ENCODE measurements around the gene MATN3.

MATN3 gene

GRCh38 chr2:20012032-20012281 is 511 bp downstream of the MATN3 start:
- H3K4me3 ChIP-seq (ENCODE audit: low read length): no peak overlapping the region
- DNase-seq (ENCODE audit: low read depth, low spot score): no peak

DNA sequence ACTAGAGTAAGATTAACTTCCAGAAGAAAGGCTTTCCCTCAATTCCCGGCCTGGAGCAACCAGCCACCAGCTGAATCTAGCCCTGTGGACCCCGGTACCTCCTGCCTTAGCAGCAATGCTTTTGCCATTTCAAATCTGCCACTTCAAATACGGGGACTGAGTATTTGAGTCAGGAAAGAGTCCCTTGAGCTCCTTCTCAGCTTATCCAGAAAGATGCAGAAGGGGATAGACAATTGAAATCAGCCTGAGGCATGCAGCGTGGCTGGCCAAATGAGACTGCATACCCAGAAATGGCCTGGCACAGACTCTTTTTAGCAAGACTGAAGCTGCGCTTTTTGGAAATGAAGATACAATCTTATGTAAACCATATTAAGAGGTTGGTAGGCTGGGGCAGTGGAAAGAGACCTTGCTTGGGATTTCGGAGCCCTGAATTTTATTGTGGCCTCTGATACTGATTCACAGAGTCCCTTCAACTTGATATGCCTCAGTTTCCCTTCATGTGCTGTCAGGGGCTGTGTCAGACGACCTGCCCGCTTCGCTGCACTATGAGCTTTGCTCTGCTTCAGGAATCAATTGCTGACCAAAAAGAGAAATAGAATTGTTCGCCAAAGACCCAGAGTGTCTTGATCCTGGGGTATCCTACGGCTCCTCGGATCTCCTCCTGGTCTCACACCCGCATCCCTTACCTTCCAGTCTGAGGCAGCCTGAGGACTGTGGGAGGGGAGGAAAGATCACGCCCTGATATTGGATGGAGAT is 1.0 kb downstream of the MATN3 start:
- no peak for DNase-seq (ENCODE audit: low read depth, low spot score)
- H3K4me3 ChIP-seq (ENCODE audit: low read length): no peak overlapping the region

DNA sequence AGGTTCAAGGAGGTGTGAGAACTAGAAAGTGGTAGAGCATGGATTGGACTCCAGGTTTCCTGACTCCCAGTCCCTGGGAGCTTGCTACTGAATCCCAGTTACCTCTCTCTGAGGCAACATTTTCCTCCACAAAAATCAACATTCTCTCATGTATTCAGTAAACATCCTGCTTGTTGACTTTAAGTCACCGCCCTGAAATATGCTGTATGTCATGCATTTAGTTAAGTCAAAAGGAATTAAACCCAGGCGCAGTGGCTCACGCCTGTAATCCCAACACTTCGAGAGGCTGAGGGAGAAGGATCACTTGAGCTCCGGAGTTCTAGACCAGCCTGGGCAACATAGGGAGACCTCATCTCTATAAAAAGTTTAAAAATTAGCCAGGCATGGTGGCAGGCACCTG is 3.8 kb downstream of the MATN3 start:
- no peak overlapping the region for H3K4me3 ChIP-seq (ENCODE audit: low read length)
- DNase-seq (ENCODE audit: low read depth, low spot score): no peak

DNA sequence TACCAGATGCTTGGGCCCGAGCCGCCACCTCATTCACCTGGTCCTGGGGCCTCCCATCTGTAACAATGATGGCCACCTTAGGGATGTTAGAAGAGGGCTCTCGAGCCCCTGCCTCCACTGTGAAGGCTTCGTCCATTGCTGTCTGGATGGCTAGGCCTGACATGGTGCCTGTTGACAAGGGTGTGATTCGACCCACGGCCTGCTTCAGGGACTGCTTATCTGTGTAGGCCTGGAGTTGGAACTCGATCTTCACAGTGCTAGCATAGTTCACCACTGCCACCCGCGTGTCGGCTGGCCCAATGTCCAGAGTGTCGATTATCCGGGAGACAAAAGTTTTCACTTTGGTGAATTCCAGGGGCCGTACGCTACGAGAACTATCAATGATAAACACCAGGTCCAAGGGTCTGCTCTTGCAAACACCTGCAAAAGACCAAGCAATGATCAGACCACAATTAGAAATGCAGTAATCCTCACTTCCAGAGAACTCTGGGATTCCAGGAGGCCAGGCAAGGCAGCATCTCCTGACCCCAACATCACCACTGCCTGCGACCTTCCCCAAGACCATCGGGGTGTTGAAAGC is 6.5 kb downstream of the MATN3 start:
- DNase-seq (ENCODE audit: low read depth, low spot score): no peak

DNA sequence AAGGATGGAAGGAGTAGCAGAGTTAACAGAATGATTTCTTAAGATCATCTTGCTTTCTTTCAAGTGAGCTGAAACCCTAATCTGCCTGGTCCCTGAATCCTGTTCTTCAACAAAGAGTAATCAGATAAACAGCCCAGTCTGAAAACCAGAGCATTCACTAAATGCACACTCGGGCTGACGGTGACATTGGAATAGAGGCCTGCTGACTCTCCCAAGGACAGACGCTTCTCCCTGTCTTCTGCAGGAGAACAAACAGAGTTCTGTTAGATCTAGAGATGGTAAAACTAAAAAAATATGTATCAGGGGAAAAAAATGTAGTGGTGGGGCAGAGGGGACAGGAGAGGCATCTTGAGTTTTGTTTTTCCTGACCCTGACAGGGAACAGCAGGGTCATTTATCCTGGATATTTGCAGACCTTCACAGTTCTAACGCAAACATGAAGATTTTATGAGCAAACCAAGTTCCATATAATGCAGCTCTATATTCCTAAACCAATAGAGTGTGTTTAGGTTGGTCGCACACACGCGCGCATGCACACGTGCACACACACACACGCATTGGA is 7.3 kb downstream of the MATN3 start:
- DNase-seq (ENCODE audit: low read depth, low spot score): no peak
- no peak overlapping the region for H3K4me3 ChIP-seq (ENCODE audit: low read length)

More for the DNA sequence above, 6.5 kb downstream of the MATN3 start:
- no peak overlapping the region for H3K4me3 ChIP-seq (ENCODE audit: low read length)

DNA sequence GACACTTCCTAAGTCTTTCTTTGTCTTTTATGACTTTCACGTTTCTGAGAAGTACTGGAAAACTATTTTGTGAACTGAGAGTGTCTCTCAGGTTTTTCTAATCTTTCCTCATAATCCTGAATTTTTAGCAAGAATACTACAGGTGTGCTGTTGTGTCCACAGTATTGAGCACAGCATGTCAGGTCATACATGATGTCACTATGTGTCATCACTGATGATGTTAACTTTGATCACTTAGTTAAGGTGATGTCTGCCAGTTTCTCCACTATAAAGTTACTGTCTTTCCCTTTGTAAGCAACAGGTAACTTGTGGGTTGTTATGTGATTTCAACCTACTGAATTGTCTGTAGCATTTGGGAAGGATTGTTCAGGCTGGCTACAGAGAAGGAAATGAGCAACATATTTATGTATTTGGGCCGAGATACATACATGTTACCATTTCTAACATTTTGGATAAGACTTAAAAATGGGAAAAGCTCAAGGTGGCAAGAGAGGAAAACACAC is 11.1 kb downstream of the MATN3 start:
- no peak for DNase-seq (ENCODE audit: low read depth, low spot score)
- H3K4me3 ChIP-seq (ENCODE audit: low read length): no peak overlapping the region

DNA sequence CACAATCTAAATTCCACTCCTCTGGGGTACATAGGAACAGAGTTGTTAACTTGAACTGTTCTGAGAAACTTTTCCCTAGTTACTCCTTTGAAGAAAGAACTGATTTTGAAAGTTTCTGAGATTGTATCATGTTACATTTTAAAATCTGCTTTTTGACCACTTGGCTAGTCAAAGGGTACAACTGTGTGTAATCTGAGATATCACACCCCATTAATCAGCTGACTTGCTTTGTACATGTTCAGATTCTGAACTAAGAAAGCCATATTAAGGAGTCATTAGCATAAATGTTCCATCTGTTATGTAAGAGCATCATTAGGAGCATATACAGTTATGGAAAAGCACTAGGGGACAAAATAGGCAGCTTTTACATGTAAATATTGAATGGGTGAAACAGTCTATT is 18.7 kb downstream of the MATN3 start:
- DNase-seq (ENCODE audit: low read depth, low spot score): no peak
- no peak overlapping the region for H3K4me3 ChIP-seq (ENCODE audit: low read length)

DNA sequence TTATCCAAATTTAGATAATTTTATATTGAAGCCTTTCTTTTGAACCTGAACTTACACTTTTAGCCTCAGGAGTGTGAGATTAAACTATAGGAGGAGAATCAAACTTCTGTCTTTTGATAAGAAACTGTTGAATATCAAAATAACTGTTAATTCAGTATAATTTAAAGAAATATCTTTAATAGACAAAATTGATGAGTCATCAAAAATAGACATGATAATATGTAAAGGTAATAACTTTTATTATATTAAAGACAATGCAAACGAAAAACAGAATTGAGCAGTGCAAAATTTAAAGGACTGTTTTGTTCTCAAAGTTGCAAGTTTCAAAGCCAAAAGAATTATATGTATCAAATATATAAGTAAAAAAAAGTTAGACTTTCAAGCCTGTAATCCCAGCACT is 20.6 kb downstream of the MATN3 start:
- DNase-seq (ENCODE audit: low read depth, low spot score): no peak
- H3K4me3 ChIP-seq (ENCODE audit: low read length): no peak overlapping the region

DNA sequence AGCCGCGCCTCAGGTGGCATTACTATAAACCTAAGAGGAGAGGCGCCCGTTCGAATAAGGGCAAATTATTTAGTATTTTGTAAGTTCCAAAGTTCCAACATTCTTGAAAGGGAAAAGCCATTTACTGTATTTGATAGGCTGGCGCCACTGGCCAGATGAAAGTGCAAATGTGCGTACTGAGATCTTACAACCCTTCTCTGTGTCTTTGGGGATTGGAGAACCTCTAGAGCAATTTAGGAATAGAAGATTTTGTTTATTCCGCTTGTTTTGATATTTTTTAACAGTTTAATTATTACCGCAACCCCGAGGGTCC is 22.1 kb downstream of the MATN3 start:
- peak overlapping the region; percentile 75 for H3K4me3 ChIP-seq (ENCODE audit: low read length)
- DNase-seq (ENCODE audit: low read depth, low spot score): no peak

DNA sequence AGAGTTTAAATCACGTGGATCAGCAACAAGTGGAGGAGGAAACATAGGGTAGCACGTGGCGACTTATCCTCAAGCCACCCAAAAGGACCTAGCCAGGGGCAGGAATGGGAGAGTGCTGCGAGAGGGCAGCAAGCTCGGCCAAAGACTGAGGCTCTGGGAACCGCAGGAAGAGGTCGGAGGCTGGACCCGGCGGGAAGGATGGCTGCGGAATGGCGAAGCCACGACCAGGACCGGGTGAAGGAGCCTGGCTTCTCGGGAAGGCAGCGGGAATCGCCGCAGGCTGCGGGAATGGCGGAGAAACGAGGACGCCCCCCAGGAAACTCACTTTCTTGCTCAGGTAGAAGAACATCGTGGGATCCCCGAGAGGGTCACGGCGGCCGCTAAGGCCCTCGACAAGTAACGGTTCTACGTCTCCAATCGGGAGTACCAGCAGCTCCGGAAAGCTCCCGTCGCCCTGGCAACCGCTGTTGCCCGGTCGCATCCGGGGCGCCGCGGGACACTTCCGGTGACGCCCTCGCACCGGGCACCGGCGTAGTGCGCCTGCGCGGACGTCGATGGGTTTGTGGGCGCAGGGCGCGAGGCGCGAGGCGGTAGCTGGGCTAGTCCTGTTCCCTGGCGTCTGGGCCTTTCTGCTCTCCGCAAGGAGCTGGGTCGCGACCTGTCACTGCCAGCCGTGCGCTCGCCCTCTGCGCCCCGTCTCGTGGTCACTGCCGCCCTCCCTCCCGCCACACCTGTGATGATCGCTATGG is 22.6 kb downstream of the MATN3 start, which contains the start of gene WDR35:
Gene WDR35, minus strand, starts transcription at position 439 of the 749 bp plus-strand sequence. Its CDS starts 90 bp downstream, at position 349.
- H3K4me3 ChIP-seq (ENCODE audit: low read length): peak within 1 kb of the TSS; percentile 75
- DNase-seq (ENCODE audit: low read depth, low spot score): peak; percentile 39

DNA sequence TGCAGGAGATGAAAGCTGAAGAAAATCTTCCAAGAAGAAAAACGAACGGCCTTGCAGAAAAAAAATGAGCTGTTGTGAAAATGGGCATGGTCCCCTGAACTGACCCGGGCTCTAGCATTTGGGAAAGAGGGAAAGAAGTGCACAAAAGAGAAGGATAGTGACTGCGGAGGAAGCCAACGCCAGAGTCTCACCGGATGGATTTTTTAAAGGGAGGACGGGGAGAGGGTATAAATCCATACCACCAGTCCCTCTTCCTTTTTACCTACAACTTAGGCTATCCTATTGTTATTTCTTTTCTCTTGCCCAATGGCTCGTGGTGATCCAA is 23.2 kb downstream of the MATN3 start:
- peak overlapping the region; percentile 75 for H3K4me3 ChIP-seq (ENCODE audit: low read length)
- no peak for DNase-seq (ENCODE audit: low read depth, low spot score)

DNA sequence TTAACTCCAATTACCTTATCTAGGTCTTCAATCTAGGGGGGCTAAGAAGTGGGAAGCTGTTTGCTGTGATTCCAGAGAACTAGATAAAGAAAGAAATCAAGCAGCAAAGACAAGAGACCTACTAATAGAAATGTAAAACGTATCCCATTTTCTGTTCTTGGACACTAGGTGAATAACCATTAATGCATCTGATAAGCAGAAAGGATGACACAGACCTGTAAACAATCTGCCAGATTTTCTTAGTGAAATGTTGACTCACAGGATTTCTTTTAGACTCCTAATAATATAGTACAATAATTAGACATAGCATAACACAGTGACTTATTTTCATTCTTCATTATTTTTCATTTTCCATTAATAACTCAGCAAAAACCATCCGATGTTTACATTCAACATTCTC is 23.9 kb downstream of the MATN3 start:
- no peak overlapping the region for H3K4me3 ChIP-seq (ENCODE audit: low read length)
- no peak for DNase-seq (ENCODE audit: low read depth, low spot score)

- H3K4me3 ChIP-seq (ENCODE audit: low read length): no peak overlapping the region
- no peak for DNase-seq (ENCODE audit: low read depth, low spot score)
Observed at GRCh38 chr2:19987936-19988335, 24.5 kb downstream of the MATN3 start.

DNA sequence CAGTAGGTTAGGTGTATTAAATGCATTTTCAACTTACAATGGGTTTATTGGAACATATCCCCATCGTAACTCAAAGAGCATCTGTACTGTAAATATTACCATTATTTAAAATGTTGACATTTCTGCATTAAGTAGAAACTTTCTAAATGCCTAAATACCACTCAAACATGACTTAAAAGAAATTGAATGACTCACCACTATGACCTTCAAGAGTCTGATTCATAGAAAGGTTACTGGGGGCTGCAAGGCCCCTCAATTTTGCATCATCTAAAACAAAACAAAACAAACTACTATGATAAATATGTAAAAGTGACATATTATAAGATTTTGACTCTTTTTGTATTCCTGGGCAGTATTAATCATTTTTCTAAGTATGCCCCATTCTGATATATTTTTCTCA is 30.2 kb downstream of the MATN3 start:
- DNase-seq (ENCODE audit: low read depth, low spot score): no peak
- no peak overlapping the region for H3K4me3 ChIP-seq (ENCODE audit: low read length)

DNA sequence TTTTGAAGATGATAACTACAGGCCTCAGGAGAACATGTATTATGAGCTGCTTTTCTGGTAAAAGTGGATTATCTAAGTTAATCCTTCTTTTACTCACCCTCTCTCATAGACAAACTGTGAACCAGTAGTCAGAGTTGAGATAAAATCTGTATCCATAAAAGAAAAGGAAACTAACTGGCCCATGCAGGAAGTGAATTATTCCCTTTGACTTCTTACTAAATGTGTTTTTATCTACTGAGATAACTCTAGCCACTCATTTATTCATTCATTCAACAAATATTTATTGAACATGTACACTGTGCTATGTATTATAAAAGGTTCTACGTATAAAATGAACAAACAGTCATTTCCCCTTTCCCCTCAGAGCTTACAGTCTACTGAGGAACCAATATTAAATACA is 32.5 kb downstream of the MATN3 start:
- DNase-seq (ENCODE audit: low read depth, low spot score): no peak
- H3K4me3 ChIP-seq (ENCODE audit: low read length): no peak overlapping the region

DNA sequence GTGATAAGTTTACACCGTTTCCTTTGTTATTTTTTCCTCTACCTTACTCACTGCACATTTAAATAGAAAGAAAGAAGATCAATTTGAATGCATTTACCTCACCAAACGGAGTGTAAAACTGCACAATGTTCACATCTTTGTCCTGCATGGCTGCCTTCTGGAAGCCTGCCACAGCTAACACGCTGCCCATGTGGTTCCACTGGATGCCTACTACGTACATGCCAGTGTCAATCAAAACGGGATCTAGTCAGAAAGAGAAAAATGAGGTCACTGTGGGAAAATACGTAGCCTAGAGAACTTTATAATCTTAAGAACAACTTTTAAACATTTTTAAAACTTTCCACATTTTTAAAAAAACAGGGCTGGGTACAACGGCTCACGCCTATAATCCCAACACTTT is 39.0 kb downstream of the MATN3 start:
- no peak overlapping the region for H3K4me3 ChIP-seq (ENCODE audit: low read length)
- DNase-seq (ENCODE audit: low read depth, low spot score): no peak

GRCh38 chr2:19971691-19972090 is 40.8 kb downstream of the MATN3 start:
- no peak overlapping the region for H3K4me3 ChIP-seq (ENCODE audit: low read length)
- peak; percentile 60 for DNase-seq (ENCODE audit: low read depth, low spot score)

DNA sequence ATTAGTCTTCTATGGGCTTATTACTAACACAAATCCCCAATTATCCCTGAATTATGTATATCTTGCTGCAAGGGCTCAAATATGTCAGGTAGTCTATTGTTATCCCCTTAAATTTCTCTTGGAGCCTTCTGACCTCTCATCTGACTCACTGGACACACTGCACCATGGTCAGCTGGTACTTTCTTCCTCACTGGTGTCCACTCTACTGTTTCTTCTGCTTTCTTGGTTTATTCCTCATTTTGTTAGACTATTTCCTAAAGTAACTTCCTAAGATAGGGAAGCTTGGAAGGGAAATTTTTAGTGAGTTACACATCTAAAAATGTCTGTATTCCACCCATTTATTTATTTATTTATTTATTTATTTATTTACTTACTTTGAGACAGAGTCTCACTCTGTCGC is 49.1 kb downstream of the MATN3 start:
- H3K4me3 ChIP-seq (ENCODE audit: low read length): no peak overlapping the region
- DNase-seq (ENCODE audit: low read depth, low spot score): no peak

DNA sequence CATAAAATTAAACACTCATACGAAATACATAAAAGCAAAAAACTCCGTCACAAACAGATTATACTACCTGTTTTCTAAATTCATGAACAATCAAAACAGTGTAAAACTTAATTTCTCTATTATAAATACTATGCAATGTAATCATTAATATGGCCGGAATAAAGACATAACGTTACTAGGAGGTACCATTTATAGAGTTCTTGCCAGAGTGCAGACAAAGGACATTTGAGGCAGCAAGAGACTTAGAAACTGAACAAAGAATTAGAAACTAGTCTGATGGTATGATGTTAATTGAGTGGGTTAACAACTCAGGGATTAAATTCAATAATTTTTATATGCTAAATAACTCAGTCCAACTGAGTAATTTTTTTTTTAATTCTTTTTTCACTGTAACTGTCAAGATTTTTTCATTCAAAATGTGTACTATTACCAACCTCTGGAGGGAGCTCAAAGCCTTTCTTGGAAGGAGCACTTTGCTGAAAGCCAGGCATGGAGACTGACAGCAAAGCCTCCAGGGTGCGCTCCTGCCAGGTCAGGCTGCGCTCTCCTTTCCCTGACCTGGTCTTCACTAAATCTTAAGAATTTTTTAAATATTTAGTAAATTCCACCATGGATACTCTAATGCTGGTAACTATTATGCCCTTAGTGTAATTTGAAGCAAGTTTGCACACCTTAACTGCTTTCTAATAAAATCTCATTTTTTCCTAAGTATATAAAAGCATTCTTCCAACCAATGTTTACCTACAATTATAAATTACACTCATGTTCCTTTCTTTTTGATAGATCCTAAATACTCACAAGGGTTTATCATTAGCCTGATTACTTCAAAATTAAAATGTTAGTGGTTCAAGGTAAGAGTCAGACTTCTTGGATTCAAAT is 56.7 kb downstream of the MATN3 start:
- H3K4me3 ChIP-seq (ENCODE audit: low read length): no peak overlapping the region
- peak; percentile 56 for DNase-seq (ENCODE audit: low read depth, low spot score)
